Astrocyte of the spinal cord (primary cell): ENCODE measurements around the gene INKA1.

Experiments used
- DNase-seq: peaks from one replicate; pipeline ENCODE4 v3.0.0; 2011; ENCODE audit warnings: low read depth, low spot score
- H3K4me3 ChIP-seq: 2 replicates; pipeline ENCODE4 v1.5.1; 2011; ENCODE audit warnings: low read depth, mild to moderate bottlenecking, low read length, moderate library complexity
- in situ Hi-C: cut with HindIII; loops from 2 replicates; pipeline ENCODE4 v1.10.0; 2017; ENCODE audit warnings: low sequenced_read_pairs
- TF ChIP-seq, protein P1 (sequence below): IDR thresholded peaks from 2 replicates; pipeline ENCODE4 v1.5.1; 2012; ENCODE audit warnings: low read depth, mild to moderate bottlenecking, low read length, inconsistent platforms

INKA1 gene

DNA sequence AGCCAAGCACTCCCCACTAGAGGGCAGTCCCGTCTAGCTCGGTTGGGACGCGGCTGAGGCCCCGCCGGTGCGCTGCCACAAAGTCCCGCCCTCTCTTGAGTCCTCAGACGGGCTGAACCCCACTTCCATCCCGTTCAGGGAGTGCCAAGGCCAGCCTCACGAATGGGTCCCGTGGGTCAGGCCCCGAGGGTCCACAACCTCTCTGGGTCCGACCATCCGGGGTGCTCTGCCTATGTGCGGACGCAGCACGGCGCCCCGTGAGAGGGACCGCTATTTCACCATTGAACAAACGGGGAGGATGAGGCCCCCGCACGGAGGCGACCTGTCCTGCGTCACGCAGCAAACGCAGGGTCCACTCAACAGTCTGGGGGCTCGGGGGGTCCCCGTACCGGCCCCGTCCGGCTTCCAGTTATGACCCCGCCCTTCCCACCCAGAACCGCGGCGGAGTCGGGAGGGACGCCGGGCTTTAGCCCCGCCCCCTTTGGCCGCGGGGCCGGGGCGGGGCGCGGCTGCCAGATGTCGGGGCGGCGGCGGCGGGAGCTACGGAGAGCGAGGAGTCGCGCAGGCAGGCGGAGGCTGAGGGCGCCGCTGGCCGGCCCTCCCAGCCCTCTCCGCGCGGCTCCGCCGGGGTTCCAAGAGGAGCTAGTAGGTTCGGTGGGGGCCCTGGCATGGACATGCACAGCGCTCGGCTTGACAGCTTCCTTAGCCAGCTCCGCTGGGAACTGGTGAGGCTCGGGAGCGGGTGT lies at the start of gene INKA1:
TSS of gene INKA1 (plus strand) at position 543 of the 746 bp plus-strand sequence. CDS start at position 675, 132 bp downstream.
- TF ChIP-seq, protein P1, sequence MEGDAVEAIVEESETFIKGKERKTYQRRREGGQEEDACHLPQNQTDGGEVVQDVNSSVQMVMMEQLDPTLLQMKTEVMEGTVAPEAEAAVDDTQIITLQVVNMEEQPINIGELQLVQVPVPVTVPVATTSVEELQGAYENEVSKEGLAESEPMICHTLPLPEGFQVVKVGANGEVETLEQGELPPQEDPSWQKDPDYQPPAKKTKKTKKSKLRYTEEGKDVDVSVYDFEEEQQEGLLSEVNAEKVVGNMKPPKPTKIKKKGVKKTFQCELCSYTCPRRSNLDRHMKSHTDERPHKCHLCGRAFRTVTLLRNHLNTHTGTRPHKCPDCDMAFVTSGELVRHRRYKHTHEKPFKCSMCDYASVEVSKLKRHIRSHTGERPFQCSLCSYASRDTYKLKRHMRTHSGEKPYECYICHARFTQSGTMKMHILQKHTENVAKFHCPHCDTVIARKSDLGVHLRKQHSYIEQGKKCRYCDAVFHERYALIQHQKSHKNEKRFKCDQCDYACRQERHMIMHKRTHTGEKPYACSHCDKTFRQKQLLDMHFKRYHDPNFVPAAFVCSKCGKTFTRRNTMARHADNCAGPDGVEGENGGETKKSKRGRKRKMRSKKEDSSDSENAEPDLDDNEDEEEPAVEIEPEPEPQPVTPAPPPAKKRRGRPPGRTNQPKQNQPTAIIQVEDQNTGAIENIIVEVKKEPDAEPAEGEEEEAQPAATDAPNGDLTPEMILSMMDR = peak; percentile 92
- in situ Hi-C loops = no loop called here
- DNase-seq = peak; percentile 79
- H3K4me3 ChIP-seq = peak within 1 kb of the TSS; percentile 66

DNA sequence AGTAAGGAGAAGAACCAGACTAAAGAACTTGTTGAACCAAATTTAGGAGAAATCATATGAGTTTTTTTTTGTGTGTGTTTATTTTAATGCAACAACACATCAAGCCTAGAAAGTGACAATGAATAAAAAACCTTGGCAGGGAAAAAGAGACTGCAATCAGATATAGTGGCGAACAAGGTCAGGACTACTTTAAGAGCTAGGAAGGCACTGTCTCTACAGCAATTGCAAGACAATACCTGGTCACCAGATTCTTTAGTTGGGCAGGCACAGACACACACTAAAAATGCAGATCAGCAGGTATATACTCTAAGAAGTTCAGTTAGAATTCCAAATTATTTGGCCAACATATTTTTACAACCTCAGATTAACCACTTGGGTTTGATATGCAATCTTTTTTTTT lies 48.5 kb upstream of the INKA1 start:
- in situ Hi-C loops = no loop called here
- TF ChIP-seq, protein P1 = no peak
- no peak for DNase-seq
- H3K4me3 ChIP-seq = no peak overlapping the region

DNA sequence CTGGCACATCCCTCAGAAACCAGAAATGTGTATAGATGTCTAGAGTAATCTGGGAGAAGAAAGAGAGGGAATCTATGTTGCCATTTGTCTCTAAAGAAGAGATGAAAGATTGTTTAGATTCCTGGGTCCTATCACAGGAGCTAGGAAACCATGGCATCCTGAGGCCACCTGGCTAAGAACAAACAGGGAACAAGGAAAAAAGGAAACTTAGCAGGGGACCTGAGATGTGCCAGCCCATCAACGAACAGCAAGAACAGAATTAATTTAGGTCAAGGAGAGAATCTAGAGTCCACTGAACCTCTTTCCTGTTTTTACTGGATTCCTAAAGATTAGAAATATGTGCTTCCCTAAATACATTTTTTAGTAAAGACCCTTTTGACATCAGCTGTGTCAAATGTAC lies 47.0 kb upstream of the INKA1 start:
- TF ChIP-seq, protein P1 = no peak
- H3K4me3 ChIP-seq = no peak overlapping the region
- no peak for DNase-seq
- in situ Hi-C loops = no loop called here

DNA sequence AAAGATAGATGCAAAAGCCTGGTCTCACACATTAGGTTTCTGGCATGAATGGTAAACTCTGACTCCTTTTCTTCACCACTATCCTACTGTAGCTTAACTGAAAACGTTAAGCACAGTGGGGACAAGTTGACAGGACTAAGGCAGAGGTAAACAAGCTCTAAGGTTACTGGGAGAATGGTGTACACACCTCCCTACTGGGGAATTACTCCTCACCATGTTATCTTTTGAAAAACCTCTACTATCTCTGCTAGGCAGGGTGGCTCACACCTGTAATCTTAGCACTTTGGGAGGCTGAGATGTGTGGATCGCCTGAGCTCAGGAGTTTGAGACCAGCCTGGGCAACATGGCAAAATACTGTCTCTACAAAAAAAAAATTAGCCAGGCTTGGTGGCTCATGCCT lies 45.9 kb upstream of the INKA1 start:
- H3K4me3 ChIP-seq = no peak overlapping the region
- no peak for DNase-seq
- in situ Hi-C loops = no loop called here
- TF ChIP-seq, protein P1 = no peak

DNA sequence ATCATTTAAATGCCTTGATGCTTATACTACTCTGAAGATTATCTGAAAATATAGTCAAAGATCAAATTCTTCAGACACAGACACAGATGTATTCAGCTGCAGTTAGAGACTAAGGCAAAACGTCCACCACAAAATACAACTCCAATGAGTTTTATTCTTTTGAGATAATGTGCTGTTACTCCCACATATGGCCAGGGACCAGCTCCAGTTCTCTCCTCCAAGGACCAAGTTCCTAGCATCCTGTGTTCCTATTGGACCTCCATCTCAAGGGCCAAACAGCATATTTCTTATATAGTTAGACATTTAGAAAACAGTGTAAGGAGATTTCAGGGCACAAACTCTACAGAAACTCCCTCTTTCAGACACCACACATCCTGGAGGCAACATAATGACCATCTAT lies 43.8 kb upstream of the INKA1 start:
- TF ChIP-seq, protein P1 = no peak
- no peak overlapping the region for H3K4me3 ChIP-seq
- in situ Hi-C loops = no loop called here
- DNase-seq = no peak

DNA sequence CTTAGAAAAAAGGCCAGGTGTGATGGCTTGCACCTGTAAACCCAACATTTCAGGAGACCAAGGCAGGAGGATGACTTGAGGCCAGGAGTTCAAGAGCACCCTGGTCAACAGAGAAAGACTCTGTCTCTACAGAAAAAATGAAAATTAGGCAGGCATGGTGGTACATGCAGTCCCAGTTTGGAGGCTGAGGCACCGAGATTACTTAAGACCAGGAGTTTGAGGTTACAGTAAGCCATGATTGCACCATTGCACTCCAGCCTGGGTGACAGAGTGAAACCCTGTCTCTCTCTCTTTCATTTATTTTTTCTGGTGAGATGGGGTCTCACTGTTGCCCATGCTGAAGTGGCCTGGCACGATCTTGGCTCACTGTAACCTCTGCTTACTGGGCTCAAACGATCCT lies 41.4 kb upstream of the INKA1 start:
- no peak overlapping the region for H3K4me3 ChIP-seq
- no peak for DNase-seq
- in situ Hi-C loops = no loop called here
- TF ChIP-seq, protein P1 = no peak
